ENCODE results near the gene OPCML. TPM values are rescaled to one million over a fixed set of nuclear protein-coding genes. Genes with fewer than 3 reads are reported as not detected.

The OPCML gene
- total RNA-seq, 1 experiment from 2014 or later = 0.94 TPM

GRCh38 chr11:133072858-133073582 is 459.3 kb downstream of the OPCML start:
- H4K5ac ChIP-seq (ENCODE audit: insufficient read length, low read depth, low read length) = no peak overlapping the region
- H3K4me1 ChIP-seq (ENCODE audit: insufficient read depth, low read length) = peaks cover 8% of the 10 kb centered on the region; the same call in 1 of the 2 replicates
- no peaks in the 10 kb centered on the region for H3K79me1 ChIP-seq (ENCODE audit: insufficient read depth, low read depth, low read length, poor library complexity, severe bottlenecking)
- no peak overlapping the region for H3K56ac ChIP-seq (ENCODE audit: insufficient read length, low read depth, low read length)
- H4K91ac ChIP-seq (ENCODE audit: insufficient read length, low read depth, low read length) = no peak overlapping the region
- H3K4me1 Mint-ChIP-seq = peaks cover 20 to 24% of the 10 kb centered on the region in 2 experiments
- H3K23me2 ChIP-seq (ENCODE audit: insufficient read length, low read depth, low read length, poor library complexity, severe bottlenecking) = no peaks in the 10 kb centered on the region
- H2BK5ac ChIP-seq (ENCODE audit: insufficient read length, low read length) = no peak overlapping the region
- WGBS (ENCODE audit: extremely low coverage, insufficient read length, low lambda C conversion rate) = no CpG with 5 or more reads among the region's 10 CpGs
- no peak overlapping the region for H3K4ac ChIP-seq (ENCODE audit: low read depth, low read length)
- H3K9me3 Mint-ChIP-seq = no peaks in the 10 kb centered on the region
- no peak overlapping the region for H3K27ac ChIP-seq (ENCODE audit: insufficient read length, low read depth, low read length)
- H3K14ac ChIP-seq (ENCODE audit: insufficient read depth, low read length) = no peak overlapping the region
- H3K4me2 ChIP-seq (ENCODE audit: insufficient read depth, insufficient read length, low read length) = no peak overlapping the region
- peaks cover 7% of the 10 kb centered on the region for H3K27me3 Mint-ChIP-seq (ENCODE audit: low read depth)
- H2BK12ac ChIP-seq (ENCODE audit: insufficient read length, low read depth, low read length) = no peak overlapping the region
- H3K4me3 Mint-ChIP-seq = no peak overlapping the region
- H3K27me3 ChIP-seq (ENCODE audit: insufficient read depth, low read length) = no peaks in the 10 kb centered on the region
- H2AFZ ChIP-seq (ENCODE audit: low read length) = no peak overlapping the region
- H2BK120ac ChIP-seq (ENCODE audit: low read depth, low read length, poor library complexity, severe bottlenecking) = no peak overlapping the region
- no peak overlapping the region for H3K23ac ChIP-seq (ENCODE audit: insufficient read length, low read depth, low read length)
- no peak overlapping the region for H3K9ac ChIP-seq (ENCODE audit: extremely low read depth, insufficient read length, low read length)
- H2AK5ac ChIP-seq (ENCODE audit: insufficient read length, low read length) = no peak overlapping the region
- H3K79me2 ChIP-seq (ENCODE audit: insufficient read depth, low read length) = no peaks in the 10 kb centered on the region
- TF ChIP-seq, protein P1, sequence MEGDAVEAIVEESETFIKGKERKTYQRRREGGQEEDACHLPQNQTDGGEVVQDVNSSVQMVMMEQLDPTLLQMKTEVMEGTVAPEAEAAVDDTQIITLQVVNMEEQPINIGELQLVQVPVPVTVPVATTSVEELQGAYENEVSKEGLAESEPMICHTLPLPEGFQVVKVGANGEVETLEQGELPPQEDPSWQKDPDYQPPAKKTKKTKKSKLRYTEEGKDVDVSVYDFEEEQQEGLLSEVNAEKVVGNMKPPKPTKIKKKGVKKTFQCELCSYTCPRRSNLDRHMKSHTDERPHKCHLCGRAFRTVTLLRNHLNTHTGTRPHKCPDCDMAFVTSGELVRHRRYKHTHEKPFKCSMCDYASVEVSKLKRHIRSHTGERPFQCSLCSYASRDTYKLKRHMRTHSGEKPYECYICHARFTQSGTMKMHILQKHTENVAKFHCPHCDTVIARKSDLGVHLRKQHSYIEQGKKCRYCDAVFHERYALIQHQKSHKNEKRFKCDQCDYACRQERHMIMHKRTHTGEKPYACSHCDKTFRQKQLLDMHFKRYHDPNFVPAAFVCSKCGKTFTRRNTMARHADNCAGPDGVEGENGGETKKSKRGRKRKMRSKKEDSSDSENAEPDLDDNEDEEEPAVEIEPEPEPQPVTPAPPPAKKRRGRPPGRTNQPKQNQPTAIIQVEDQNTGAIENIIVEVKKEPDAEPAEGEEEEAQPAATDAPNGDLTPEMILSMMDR (conservative IDR thresholded peaks at IDR 0.05) = no peak
- no peaks in the 10 kb centered on the region for H3K9me3 ChIP-seq (ENCODE audit: control insufficient read depth, low read depth, low read length)
- H2BK15ac ChIP-seq (ENCODE audit: low read depth, low read length) = no peak overlapping the region
- no peak for DNase-seq
- H2BK20ac ChIP-seq (ENCODE audit: low read depth, low read length, poor library complexity, severe bottlenecking) = no peak overlapping the region
- no peaks in the 10 kb centered on the region for H4K20me1 ChIP-seq (ENCODE audit: control insufficient read depth, insufficient read depth, insufficient read length)
- H3K36me3 Mint-ChIP-seq (ENCODE audit: insufficient read depth in 1 of 3, low read depth in 3 of 3) = no peaks in the 10 kb centered on the region
- H4K8ac ChIP-seq (replicated peaks; ENCODE audit: insufficient read length, low read depth, low read length) = no peak overlapping the region
- H3K27ac Mint-ChIP-seq = no peak overlapping the region; a peak in 1 of 7 replicates
- no peak overlapping the region for H3K18ac ChIP-seq (ENCODE audit: insufficient read length, low read depth, low read length)
- no peak overlapping the region for H3T11ph ChIP-seq (ENCODE audit: low read length)

All from H9 (cell line).